H1 (cell line): Measurements from ENCODE around the gene ZDHHC20. TPM values are rescaled to one million over a fixed set of nuclear protein-coding genes. Genes with fewer than 3 reads are reported as not detected.
A peak's percentile ranks its signal among the peaks of the same experiment; 100 is the strongest.

Source experiments
- CTCF ChIA-PET: fragments of 300-600 bp; sonication (Branson Sonifier 250); formaldehyde crosslinking; loops from one replicate; lab custom pipeline; 2021; ENCODE audit not compliant: partially characterized antibody; lab: Charles Lee
- POLR2A ChIA-PET: fragments of 300-600 bp; sonication (Branson Sonifier 250); formaldehyde crosslinking; loops from one replicate; lab custom pipeline; 2021; ENCODE audit warnings: inconsistent platforms; ENCODE audit not compliant: partially characterized antibody; lab: Charles Lee
- DNase-seq, 2 experiments: peaks; one replicate each; pipeline versions ENCODE4 v3.0.0 to v3.0.0-alpha.2; 2010 to 2022; ENCODE audit warnings: low spot score in 2 of 2, low read depth in 1 of 2, mixed read lengths in 1 of 2
- FAIRE-seq: peaks from 2 replicates; lab custom pipeline; 2011; peaks lifted over from hg19 to GRCh38; lab: Jason Lieb, UNC
- H2AFZ ChIP-seq: 2 replicates; pipeline ENCODE4 v1.8.1; 2012; ENCODE audit warnings: low read length, inconsistent platforms
- H2AK5ac ChIP-seq: 2 replicates; pipeline ENCODE4 v1.6.1; 2013; ENCODE audit warnings: low read depth, low read length
- H2BK120ac ChIP-seq: replicated peaks from 2 replicates; pipeline ENCODE3; 2013; ENCODE audit warnings: low read depth, low read length, inconsistent platforms
- H2BK12ac ChIP-seq: 2 replicates; pipeline ENCODE4 v1.6.1; 2013; ENCODE audit warnings: low read depth, low read length
- H2BK15ac ChIP-seq: 2 replicates; pipeline ENCODE4 v1.6.1; 2013; ENCODE audit warnings: low read length
- H2BK20ac ChIP-seq: 2 replicates; pipeline ENCODE4 v1.6.1; 2013; ENCODE audit warnings: low read length
- H2BK5ac ChIP-seq: 2 replicates; pipeline ENCODE4 v1.6.1; 2013; ENCODE audit warnings: low read depth, low read length
- H3K14ac ChIP-seq: 2 replicates; pipeline ENCODE4 v1.6.1; 2013; ENCODE audit warnings: inconsistent platforms; ENCODE audit not compliant: insufficient read length
- H3K18ac ChIP-seq: 2 replicates; pipeline ENCODE4 v1.6.1; 2013; ENCODE audit warnings: low read length; ENCODE audit errors: extremely low read depth
- H3K23ac ChIP-seq: 2 replicates; pipeline ENCODE4 v1.6.1; 2013; ENCODE audit warnings: inconsistent platforms; ENCODE audit not compliant: insufficient read length
- H3K23me2 ChIP-seq: 2 replicates; pipeline ENCODE4 v1.6.1; 2013; ENCODE audit warnings: low read depth, low read length
- H3K27ac ChIP-seq: 2 replicates; pipeline ENCODE4 v1.6.1; 2011; ENCODE audit warnings: low read depth, low read length, inconsistent platforms
- H3K27me3 ChIP-seq, 4 experiments: replicated peaks in 1 of 4; 1 replicate in 1 of 4; 2 replicates in 3 of 4; pipeline versions ENCODE4 v1.6.1 to v1.8.1; 2011 to 2013; ENCODE audit warnings: low read length in 3 of 4, mild to moderate bottlenecking in 3 of 4, inconsistent platforms in 2 of 4, mixed read lengths in 2 of 4, moderate library complexity in 1 of 4; ENCODE audit not compliant: control insufficient read depth in 3 of 4, insufficient read depth in 3 of 4; ENCODE audit errors: extremely low read depth in 1 of 4
- H3K36me3 ChIP-seq, 4 experiments: 2 replicates each; pipeline versions ENCODE4 v1.6.1 to v1.8.1; 2011 to 2013; ENCODE audit warnings: mild to moderate bottlenecking in 4 of 4, low read length in 3 of 4, moderate library complexity in 2 of 4, control low read depth in 1 of 4, inconsistent platforms in 1 of 4; ENCODE audit not compliant: insufficient read depth in 4 of 4, control insufficient read depth in 2 of 4
- H3K4ac ChIP-seq: replicated peaks from 2 replicates; pipeline ENCODE3; 2013; ENCODE audit warnings: low read length, low read depth, mixed read lengths, inconsistent platforms; ENCODE audit not compliant: insufficient read length
- H3K4me1 ChIP-seq, 4 experiments: replicated peaks in 1 of 4; 1 replicate in 1 of 4; 2 replicates in 3 of 4; pipeline versions ENCODE4 v1.6.1 to v1.8.1; 2011 to 2013; ENCODE audit warnings: low read length in 3 of 4, inconsistent platforms in 2 of 4, mixed read lengths in 1 of 4; ENCODE audit not compliant: insufficient read depth in 4 of 4, control insufficient read depth in 3 of 4
- H3K4me2 ChIP-seq, 2 experiments: 2 replicates each; pipeline versions ENCODE4 v1.6.1 to v1.8.1; 2011 to 2013; ENCODE audit warnings: low read depth in 2 of 2, low read length in 2 of 2, control low read depth in 1 of 2, inconsistent platforms in 1 of 2, mild to moderate bottlenecking in 1 of 2; ENCODE audit not compliant: insufficient read depth in 1 of 2
- H3K4me3 ChIP-seq, 4 experiments: fragments of 200-600, 300-600 bp in 1 of 4; sonication (generic), shearing (Covaris generic), sonication (Bioruptor Twin) in 1 of 4; 2 replicates each; pipeline versions ENCODE4 v1.5.1 to v1.8.1; 2011 to 2016; ENCODE audit warnings: low read length in 4 of 4, low read depth in 3 of 4, control low read depth in 2 of 4, inconsistent platforms in 2 of 4, mild to moderate bottlenecking in 2 of 4, mixed read lengths in 1 of 4, moderate library complexity in 1 of 4; ENCODE audit not compliant: insufficient read depth in 2 of 4; ENCODE audit errors: extremely low read depth in 1 of 4
- H3K56ac ChIP-seq: replicated peaks from 2 replicates; pipeline ENCODE3; 2013; ENCODE audit warnings: low read depth, mild to moderate bottlenecking, mixed read lengths, low read length, inconsistent platforms; ENCODE audit not compliant: insufficient read length
- H3K79me1 ChIP-seq: 2 replicates; pipeline ENCODE4 v1.6.1; 2013; ENCODE audit warnings: low read depth, low read length, control low read depth
- H3K79me2 ChIP-seq, 2 experiments: 2 replicates each; pipeline versions ENCODE4 v1.6.1 to v1.8.1; 2012 to 2013; ENCODE audit warnings: low read length in 2 of 2, mild to moderate bottlenecking in 2 of 2, inconsistent platforms in 1 of 2; ENCODE audit not compliant: insufficient read depth in 2 of 2, control insufficient read depth in 1 of 2
- H3K9ac ChIP-seq, 4 experiments: replicated peaks in 1 of 4; 1 replicate in 1 of 4; 2 replicates in 3 of 4; pipeline versions ENCODE4 v1.6.1 to v1.8.1; 2011 to 2013; ENCODE audit warnings: low read depth in 3 of 4, low read length in 3 of 4, control low read depth in 2 of 4, mild to moderate bottlenecking in 2 of 4, moderate library complexity in 2 of 4, inconsistent platforms in 1 of 4; ENCODE audit errors: extremely low read depth in 1 of 4
- H3K9me3 ChIP-seq, 2 experiments: 2 replicates each; pipeline versions ENCODE4 v1.6.1 to v1.8.1; 2012 to 2013; ENCODE audit warnings: mild to moderate bottlenecking in 2 of 2, moderate library complexity in 2 of 2, control low read depth in 1 of 2, inconsistent platforms in 1 of 2, low read depth in 1 of 2, low read length in 1 of 2, mixed read lengths in 1 of 2; ENCODE audit not compliant: insufficient read depth in 2 of 2
- H4K20me1 ChIP-seq, 2 experiments: replicated peaks in 1 of 2; 2 replicates each; pipeline versions ENCODE3 to v1.8.1; 2011 to 2013; ENCODE audit warnings: inconsistent platforms in 2 of 2, low read length in 2 of 2, mild to moderate bottlenecking in 1 of 2; ENCODE audit not compliant: insufficient read depth in 2 of 2, control insufficient read depth in 1 of 2
- H4K5ac ChIP-seq: 2 replicates; pipeline ENCODE4 v1.6.1; 2013; ENCODE audit warnings: low read length, low read depth, mixed read lengths, inconsistent platforms; ENCODE audit not compliant: insufficient read length
- H4K8ac ChIP-seq: 2 replicates; pipeline ENCODE4 v1.8.0; 2013; ENCODE audit warnings: mild to moderate bottlenecking, moderate library complexity, low read length, inconsistent platforms; ENCODE audit not compliant: insufficient read depth; ENCODE audit errors: extremely low read depth
- H4K91ac ChIP-seq: replicated peaks from 2 replicates; pipeline ENCODE3; 2013; ENCODE audit warnings: low read length, mixed read lengths, inconsistent platforms; ENCODE audit not compliant: insufficient read length
- KDM4A ChIP-seq: IDR thresholded peaks from one replicate; pipeline ENCODE4 v1.7.1; 2012; ENCODE audit warnings: low read depth, mild to moderate bottlenecking, moderate library complexity, low read length, inconsistent platforms; ENCODE audit not compliant: severe bottlenecking
- MAFK ChIP-seq: IDR thresholded peaks from 2 replicates; pipeline ENCODE4 v1.6.1; 2012; ENCODE audit warnings: low read depth, mild to moderate bottlenecking, improper control_type of control experiment, low read length
- RAD21 ChIP-seq, 2 experiments: IDR thresholded peaks in 1 of 2; conservative IDR thresholded peaks in 1 of 2; 2 replicates each; pipeline ENCODE4 v1.6.1; 2011; ENCODE audit warnings: low read depth in 2 of 2, low read length in 2 of 2, improper control_type of control experiment in 1 of 2, inconsistent platforms in 1 of 2, mild to moderate bottlenecking in 1 of 2, moderate library complexity in 1 of 2
- SP4 ChIP-seq: IDR thresholded peaks from 2 replicates; pipeline ENCODE4 v1.6.1; 2012; ENCODE audit warnings: low read length, inconsistent platforms
- WGBS, 2 experiments: shearing (Covaris generic) in 1 of 2; methylation state at CpG; one replicate each; pipeline versions ENCODE4 v1.1.6 to v1.1.7; 2013 to 2015; ENCODE audit warnings: low lambda C conversion rate in 2 of 2, mixed read lengths in 2 of 2, inconsistent platforms in 1 of 2, low coverage in 1 of 2, missing lambda C conversion rate in 1 of 2; ENCODE audit not compliant: insufficient replicate concordance in 2 of 2, insufficient coverage in 1 of 2, insufficient read length in 1 of 2; ENCODE audit errors: extremely low coverage in 1 of 2, missing lambda C conversion rate in 1 of 2; 5-methylcytosine and 5-hydroxymethylcytosine counted together
- polyA plus RNA-seq, 7 experiments: library from polyadenylated mRNA; depleted of rRNA in 3 of 7; stranded (reverse) in 5 of 7; unstranded in 2 of 7; fragments of >200 nt in 5 of 7; fragments of 200-250 nt in 2 of 7; gene quantifications; 1 replicate in 5 of 7; 2 replicates in 1 of 7; 4 replicates in 1 of 7; pipeline versions ENCODE4 v1.2.1 to v1.2.3, GENCODE V29; 2011 to 2013; ENCODE audit warnings: missing spikeins in 2 of 7, mixed read lengths in 2 of 7
- total RNA-seq: library from RNA; stranded (reverse); fragmentation: NEBNext Ultra II Directional; extraction: Animal tissue kit (Norgen Biotek cat#: 25700); gene quantifications from 2 replicates; pipeline ENCODE4 v1.2.1, GENCODE V29; 2021
- TF ChIP-seq, protein P1 (sequence below), 3 experiments: IDR thresholded peaks; 1 replicate in 2 of 3; 2 replicates in 1 of 3; pipeline versions ENCODE4 v1.5.1 to v1.6.1; 2011; ENCODE audit warnings: low read length in 3 of 3, mild to moderate bottlenecking in 3 of 3, inconsistent platforms in 2 of 3, low read depth in 1 of 3, moderate library complexity in 1 of 3; ENCODE audit not compliant: insufficient read depth in 1 of 3; ENCODE audit errors: control extremely low read depth in 1 of 3

The ZDHHC20 gene
- total and polyA plus RNA-seq, 2 of the 8 experiments (the other 6 are each of a cell fraction or from before 2014, with no cell fraction given): 16.4 to 89.0 TPM

DNA sequence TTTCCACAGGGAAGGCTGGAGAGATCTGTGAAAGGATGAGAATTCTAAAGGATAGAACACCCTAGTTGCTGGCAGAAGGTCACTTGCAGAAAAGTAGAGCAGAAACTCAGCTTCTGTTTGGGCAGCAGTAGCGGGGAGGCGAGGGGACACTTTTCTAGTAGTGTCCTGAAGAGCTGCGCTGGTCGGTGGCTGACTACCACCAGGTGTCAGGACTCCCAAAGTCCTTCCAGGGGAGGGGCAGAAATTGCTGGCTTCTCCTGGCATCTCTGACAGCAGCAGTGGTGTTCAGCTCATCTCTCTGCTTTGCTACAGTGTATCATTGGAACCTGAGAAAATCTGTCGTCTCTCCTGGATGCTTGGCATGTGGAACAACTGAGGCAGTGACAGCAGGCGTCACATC is 120.9 kb downstream of the ZDHHC20 start:
- FAIRE-seq (no peak), DNase-seq (no peak)
- Histone ChIP-seq H3K4me1 (peaks cover 3 to 22% (median 14%) of the 10 kb centered on the region in 4 experiments), H3K14ac (no peak overlapping the region), H4K5ac (no peak overlapping the region), H3K9me3 (no peaks in the 10 kb centered on the region), H4K8ac (no peak overlapping the region; the same call in 1 of the 2 replicates), H3K56ac (no peak overlapping the region), H3K4me2 (peak overlapping the region; percentile 41 to 47; a peak in 3 of 4 replicates), H3K23ac (no peak overlapping the region), H3K36me3 (no peaks in the 10 kb centered on the region), H2AFZ (no peak overlapping the region), H3K9ac (no peak overlapping the region), H3K79me2 (no peaks in the 10 kb centered on the region), H2BK15ac (no peak overlapping the region; the same call in 1 of the 2 replicates), H4K20me1 (no peaks in the 10 kb centered on the region), H3K23me2 (no peaks in the 10 kb centered on the region), H3K27ac (no peak overlapping the region), H3K79me1 (no peaks in the 10 kb centered on the region), H2AK5ac (peak overlapping the region; percentile 45; the same call in 1 of the 2 replicates), H2BK12ac (peak overlapping the region; percentile 29; the same call in 1 of the 2 replicates), H2BK20ac (peak overlapping the region; percentile 34), H3K18ac (no peak overlapping the region), H4K91ac (peak overlapping the region; percentile 87), H2BK120ac (peak overlapping the region; percentile 84), H3K4me3 (no peak overlapping the region), H2BK5ac (no peak overlapping the region; the same call in 1 of the 2 replicates), H3K27me3 (no peaks in the 10 kb centered on the region; a peak in 1 of 7 replicates), H3K4ac (no peak overlapping the region)
- POLR2A ChIA-PET: interaction anchor here (0.6 to 6.3 kb wide), 6 partner anchors 10 to 40 kb away, joined by 3 to 68 read pairs (median 6); no protein-coding TSS in a partner anchor
- WGBS, 2 experiments: 80% methylated on average over 6 of the region's 6 CpGs; no CpG with 5 or more reads in 1 of the 2 experiments
- CTCF ChIA-PET: interaction anchor here (0.7 to 2.2 kb wide), 9 partner anchors 10 to 140 kb away, joined by 3 to 14 read pairs (median 4); no protein-coding TSS in a partner anchor
- TF ChIP-seq MAFK (no peak), KDM4A (no peak), RAD21 (IDR thresholded peaks at IDR 0.05 in 1 of 2, conservative IDR thresholded peaks at IDR 0.05 in 1 of 2; ENCODE audit: low read depth in 2 of 2, low read length in 2 of 2) (peak; percentile 22 to 42; a peak in 3 of 4 replicates), SP4 (no peak)
- TF ChIP-seq, protein P1, sequence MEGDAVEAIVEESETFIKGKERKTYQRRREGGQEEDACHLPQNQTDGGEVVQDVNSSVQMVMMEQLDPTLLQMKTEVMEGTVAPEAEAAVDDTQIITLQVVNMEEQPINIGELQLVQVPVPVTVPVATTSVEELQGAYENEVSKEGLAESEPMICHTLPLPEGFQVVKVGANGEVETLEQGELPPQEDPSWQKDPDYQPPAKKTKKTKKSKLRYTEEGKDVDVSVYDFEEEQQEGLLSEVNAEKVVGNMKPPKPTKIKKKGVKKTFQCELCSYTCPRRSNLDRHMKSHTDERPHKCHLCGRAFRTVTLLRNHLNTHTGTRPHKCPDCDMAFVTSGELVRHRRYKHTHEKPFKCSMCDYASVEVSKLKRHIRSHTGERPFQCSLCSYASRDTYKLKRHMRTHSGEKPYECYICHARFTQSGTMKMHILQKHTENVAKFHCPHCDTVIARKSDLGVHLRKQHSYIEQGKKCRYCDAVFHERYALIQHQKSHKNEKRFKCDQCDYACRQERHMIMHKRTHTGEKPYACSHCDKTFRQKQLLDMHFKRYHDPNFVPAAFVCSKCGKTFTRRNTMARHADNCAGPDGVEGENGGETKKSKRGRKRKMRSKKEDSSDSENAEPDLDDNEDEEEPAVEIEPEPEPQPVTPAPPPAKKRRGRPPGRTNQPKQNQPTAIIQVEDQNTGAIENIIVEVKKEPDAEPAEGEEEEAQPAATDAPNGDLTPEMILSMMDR (IDR thresholded peaks at IDR 0.05; ENCODE audit: control extremely low read depth in 1 of 3, insufficient read depth in 1 of 3, low read depth in 1 of 3, low read length in 3 of 3): peak; percentile 19 to 46 (median 20); a peak in 2 of 4 replicates
